ENCODE data around the gene ABAT.

- no peak for TF ChIP-seq CTCF (IDR thresholded peaks at IDR 0.05; ENCODE audit: low read depth, low read length)
- TF ChIP-seq POLR2A (IDR thresholded peaks at IDR 0.05; ENCODE audit: extremely low read depth, insufficient read length), result no peak
These were observed 85.6 kb downstream of the ABAT start for GRCh38 chr16:8760021-8760420.
